ENCODE results near the gene U2AF2.
A peak's percentile ranks its signal among the peaks of the same experiment; 100 is the strongest.

Gene U2AF2

GRCh38 chr19:55621673-55622231 is 33.1 kb upstream of the U2AF2 start:
- DNase-seq (ENCODE audit: low read depth in 2 of 2) = no peak

- no peak for DNase-seq (ENCODE audit: low read depth in 2 of 2)
Measured at GRCh38 chr19:55622242-55622969, 32.4 kb upstream of the U2AF2 start.

GRCh38 chr19:55623130-55623529 is 31.7 kb upstream of the U2AF2 start:
- DNase-seq (ENCODE audit: low read depth in 2 of 2) = no peak

- DNase-seq (ENCODE audit: low read depth in 2 of 2) = no peak
Measured at GRCh38 chr19:55623561-55623960, 31.3 kb upstream of the U2AF2 start.

- peak; percentile 88 to 94 for DNase-seq (ENCODE audit: low read depth in 2 of 2)
Measured at GRCh38 chr19:55624109-55625003, 30.5 kb upstream of the U2AF2 start, which contains the start of gene ZNF784. Gene ZNF784 (minus strand): TSS chr19:55624566. CDS start chr19:55624561, 5 bp downstream.

GRCh38 chr19:55625004-55625326 is 29.9 kb upstream of the U2AF2 start:
- no peak for DNase-seq (ENCODE audit: low read depth in 2 of 2)

GRCh38 chr19:55626350-55626749 is 28.5 kb upstream of the U2AF2 start:
- DNase-seq (ENCODE audit: low read depth in 2 of 2) = no peak

GRCh38 chr19:55632463-55632834 is 22.4 kb upstream of the U2AF2 start:
- peak; percentile 80 to 85 for DNase-seq (ENCODE audit: low read depth in 2 of 2)

- DNase-seq (ENCODE audit: low read depth in 2 of 2) = no peak
Measured at GRCh38 chr19:55633861-55634260, 21.0 kb upstream of the U2AF2 start.

- DNase-seq (ENCODE audit: low read depth in 2 of 2) = no peak
Measured at GRCh38 chr19:55635334-55635717, 19.5 kb upstream of the U2AF2 start.

GRCh38 chr19:55635856-55636440 is 18.9 kb upstream of the U2AF2 start:
- DNase-seq (ENCODE audit: low read depth in 2 of 2) = no peak

GRCh38 chr19:55636723-55637122 is 18.1 kb upstream of the U2AF2 start:
- DNase-seq (ENCODE audit: low read depth in 2 of 2) = no peak

GRCh38 chr19:55637534-55637933 is 17.3 kb upstream of the U2AF2 start:
- DNase-seq (ENCODE audit: low read depth in 2 of 2) = no peak

GRCh38 chr19:55638864-55639359 is 15.9 kb upstream of the U2AF2 start:
- DNase-seq (ENCODE audit: low read depth in 2 of 2) = no peak

GRCh38 chr19:55640043-55640576 is 14.7 kb upstream of the U2AF2 start:
- peak in 1 of 2 donors; percentile 34 for DNase-seq (ENCODE audit: low read depth in 2 of 2)

- peak; percentile 22 to 53 for DNase-seq (ENCODE audit: low read depth in 2 of 2)
Measured at GRCh38 chr19:55640577-55641425, 14.0 kb upstream of the U2AF2 start, which contains the start of gene ZNF580. Gene ZNF580 (plus strand): TSS chr19:55641002. CDS start chr19:55642509, 1,507 bp downstream.

GRCh38 chr19:55641426-55642152 is 13.2 kb upstream of the U2AF2 start:
- no peak for DNase-seq (ENCODE audit: low read depth in 2 of 2)

GRCh38 chr19:55642153-55643002 is 12.5 kb upstream of the U2AF2 start:
- DNase-seq (ENCODE audit: low read depth in 2 of 2) = no peak

Measured in stimulated activated CD4-positive, alpha-beta T cell treated with anti-CD3 and anti-CD28 coated beads, Interleukin-1b, Interleukin-23, amount 100 ng/mL, for 1 hour (primary cell).